GM19099 (cell line): ENCODE results near the gene TENT4A.

ENCODE experiments used
- POLR2A ChIP-seq: IDR thresholded peaks from 3 replicates; pipeline ENCODE4 v1.6.1; 2011; ENCODE audit warnings: low read depth; ENCODE audit not compliant: insufficient read length; ENCODE audit errors: extremely low read depth

The TENT4A gene

DNA sequence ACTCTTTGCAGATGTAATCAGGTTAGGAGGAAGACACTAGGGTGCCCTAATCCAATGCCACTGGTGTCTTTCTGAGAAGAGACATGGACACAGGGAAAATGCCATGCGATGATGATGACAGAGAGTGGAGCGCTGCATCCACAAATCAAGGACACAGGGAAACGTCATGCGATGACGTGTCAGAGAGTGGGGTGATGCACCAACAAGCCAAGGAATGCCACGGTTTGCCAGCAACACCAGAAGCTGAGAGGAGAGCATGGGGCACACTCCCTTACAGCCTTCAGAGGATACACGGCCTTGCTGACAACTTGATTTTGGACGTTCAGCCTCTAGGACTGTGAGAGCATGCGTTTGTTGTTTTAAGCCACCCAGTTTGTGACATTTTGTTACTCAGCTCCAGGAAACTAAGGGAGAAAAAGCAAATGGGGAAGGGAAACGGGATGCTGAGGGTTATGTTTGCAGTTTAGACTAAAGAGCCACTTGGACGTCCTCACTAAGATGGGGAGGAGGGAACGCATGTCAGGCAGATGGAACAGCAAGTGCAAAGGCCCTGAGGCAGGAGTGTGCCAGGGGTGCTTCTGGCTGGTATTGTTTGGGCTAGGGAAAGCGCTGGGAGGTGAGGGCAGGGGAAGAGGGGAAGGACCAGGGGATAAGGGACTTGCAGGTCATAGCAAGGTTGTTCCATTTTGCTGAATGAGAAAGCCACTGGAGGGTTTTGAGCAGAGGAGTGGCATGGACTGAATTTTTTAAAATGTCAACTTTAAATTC is 2.5 kb upstream of the TENT4A start:
- TF ChIP-seq POLR2A = no peak

DNA sequence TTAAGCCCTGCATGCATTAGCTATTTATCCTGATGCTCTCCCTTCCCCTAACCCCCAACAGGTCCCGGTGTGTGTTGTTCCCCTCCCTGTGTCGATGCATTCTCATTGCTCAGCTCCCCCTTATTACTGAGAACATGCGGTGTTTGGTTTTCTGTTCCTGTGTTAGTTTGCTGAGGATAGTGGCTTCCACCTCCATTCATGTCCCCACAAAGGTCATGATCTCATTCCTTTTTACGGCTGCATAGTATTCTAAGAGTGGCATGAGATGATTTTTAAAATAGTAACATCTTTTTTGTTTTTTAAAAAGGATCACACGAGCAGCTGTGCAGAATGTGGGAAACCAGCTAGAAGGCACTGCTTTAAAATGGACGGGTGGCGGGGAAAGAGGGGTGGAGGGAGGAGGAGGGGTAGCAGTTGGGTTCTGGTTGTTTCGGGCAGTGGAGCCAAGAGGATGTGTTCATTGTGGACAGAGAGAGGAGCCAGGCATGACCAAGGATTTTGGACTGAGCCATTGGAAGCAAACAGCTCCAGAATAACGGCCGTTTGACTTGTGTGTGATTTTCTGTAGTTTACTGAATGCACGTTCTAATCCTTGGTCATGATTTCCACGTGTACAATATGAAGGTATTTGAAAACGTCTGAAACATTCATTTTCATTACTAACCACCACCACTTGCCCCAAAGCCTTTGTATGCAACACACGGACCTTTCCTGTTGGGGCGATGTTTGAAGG is 1.7 kb upstream of the TENT4A start:
- TF ChIP-seq POLR2A = no peak

DNA sequence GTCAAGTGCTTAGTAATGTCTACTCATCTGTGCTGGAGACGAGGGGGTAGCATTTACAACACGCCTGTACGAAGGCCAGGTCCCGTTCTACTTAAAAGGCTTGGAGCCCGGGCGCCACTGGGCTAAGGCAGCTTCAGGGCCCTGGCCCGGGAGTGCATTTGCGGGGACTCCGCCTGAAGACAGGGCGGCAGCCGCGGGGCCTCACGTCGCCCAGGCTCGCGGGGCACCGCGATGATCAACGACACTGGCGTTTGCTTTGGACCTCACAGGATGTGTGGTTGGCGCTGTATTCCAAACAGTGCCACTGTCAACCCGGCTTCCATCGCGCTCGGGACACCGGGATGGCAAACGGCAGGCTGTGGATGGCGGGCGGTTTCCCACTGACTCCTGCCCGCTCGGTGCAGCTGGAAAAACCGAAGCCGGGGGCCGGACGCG is 1.1 kb upstream of the TENT4A start:
- TF ChIP-seq POLR2A = no peak

DNA sequence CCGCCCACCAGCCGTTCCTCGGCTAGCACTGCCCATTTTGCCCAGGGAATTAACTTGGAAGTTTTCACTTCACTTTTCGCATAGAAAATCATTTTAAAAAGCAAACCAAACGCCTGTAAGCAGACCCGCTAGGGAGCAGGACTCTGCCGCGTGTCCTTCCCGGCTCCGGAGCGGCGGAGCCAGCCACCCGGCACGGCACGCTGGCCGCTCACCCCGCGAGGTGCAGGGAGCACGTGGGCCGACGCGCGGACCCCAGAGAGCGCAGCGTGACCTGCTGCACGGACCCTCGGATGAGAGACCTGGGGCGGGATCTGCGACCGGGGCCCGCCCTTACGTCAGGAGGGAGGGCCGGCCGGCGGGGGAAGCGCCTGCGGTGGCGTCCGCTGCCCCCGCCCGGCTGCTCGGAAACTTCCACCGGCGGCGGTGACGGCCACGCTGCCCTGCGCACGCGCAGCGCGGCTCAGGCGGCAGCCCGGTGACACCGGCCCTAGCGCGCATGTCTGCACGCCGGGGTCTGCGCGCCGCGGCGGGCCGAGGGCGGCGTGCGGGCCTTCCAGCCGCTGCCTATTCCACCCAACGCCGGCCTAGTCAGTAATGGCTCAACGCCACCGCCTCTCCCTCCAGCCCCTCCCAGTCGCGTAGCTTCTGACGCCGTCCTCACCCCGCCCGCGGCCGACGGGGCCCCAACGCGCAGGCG is 507 bp upstream of the TENT4A start:
- peak; percentile 75 for TF ChIP-seq POLR2A

- no peak for TF ChIP-seq POLR2A
These were observed 1.2 kb downstream of the TENT4A start for GRCh38 chr5:6714226-6715041.

DNA sequence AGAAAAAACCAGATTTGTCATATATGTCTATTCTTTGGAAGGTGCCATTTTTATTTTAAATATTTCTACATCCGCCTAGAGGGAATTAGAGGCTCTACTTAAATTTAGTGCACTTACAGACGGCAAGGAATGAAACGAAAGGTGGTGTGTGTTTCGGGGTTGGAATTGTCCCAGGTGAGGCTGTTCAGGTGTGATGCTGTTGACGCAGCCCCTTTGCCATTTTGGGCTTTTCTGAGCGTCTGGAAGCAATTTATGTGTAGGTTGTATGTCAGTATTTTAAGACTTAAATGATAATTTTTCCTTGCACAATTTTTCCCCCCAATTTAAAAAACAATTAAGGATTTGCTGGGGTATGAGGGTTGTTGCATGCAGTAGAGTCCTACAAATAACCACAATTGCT is 2.0 kb downstream of the TENT4A start:
- no peak for TF ChIP-seq POLR2A

- TF ChIP-seq POLR2A = no peak
These were observed 2.8 kb downstream of the TENT4A start for GRCh38 chr5:6715758-6716628.

DNA sequence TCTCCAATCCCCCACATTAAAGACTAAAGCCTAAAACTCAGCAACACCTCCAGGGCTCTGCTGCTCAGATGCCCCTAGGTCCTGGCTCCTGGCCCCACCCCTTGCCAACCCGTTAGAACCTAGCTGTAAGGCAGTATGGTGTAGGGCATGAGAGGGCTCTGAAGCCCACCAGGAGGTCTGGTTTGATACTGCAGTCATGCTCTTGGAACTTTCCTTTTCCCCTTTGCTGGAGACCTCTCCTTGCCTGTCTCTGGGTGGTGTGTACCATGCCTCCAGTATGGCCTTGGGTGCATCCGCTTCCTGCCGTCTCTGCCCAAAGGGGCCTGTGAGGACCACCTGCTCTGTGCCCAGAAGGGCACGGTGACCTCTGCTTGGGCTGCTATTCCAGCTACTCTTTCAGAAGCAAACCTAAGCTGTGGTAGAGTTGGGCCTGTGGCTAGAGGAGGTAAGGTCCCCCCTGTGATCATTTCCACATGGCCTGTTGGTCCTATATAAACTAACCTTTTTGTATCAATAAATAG is 3.5 kb downstream of the TENT4A start:
- TF ChIP-seq POLR2A = no peak

GRCh38 chr5:6717247-6717646 is 4.0 kb downstream of the TENT4A start:
- no peak for TF ChIP-seq POLR2A

DNA sequence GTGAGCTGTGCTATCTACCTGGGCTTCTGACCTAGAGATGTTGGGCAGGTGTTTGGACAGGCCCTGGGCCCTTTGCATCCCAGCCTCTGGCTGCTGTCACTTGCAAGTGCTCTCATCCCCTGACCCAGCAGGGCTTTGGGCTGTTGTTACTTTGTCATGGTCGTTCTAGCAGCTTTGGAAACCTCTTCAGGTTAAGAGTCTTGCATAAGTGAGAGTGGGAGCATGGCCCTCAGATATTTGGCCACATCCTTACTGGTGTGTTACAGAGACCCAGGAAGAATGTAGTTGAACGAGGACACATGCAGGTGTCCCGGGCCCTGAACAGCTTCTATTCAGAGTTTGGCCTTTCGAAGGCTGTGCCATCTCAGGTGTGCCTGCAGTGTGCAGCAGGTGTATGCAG is 4.5 kb downstream of the TENT4A start:
- no peak for TF ChIP-seq POLR2A

GRCh38 chr5:6718161-6718681 is 5.0 kb downstream of the TENT4A start:
- no peak for TF ChIP-seq POLR2A

DNA sequence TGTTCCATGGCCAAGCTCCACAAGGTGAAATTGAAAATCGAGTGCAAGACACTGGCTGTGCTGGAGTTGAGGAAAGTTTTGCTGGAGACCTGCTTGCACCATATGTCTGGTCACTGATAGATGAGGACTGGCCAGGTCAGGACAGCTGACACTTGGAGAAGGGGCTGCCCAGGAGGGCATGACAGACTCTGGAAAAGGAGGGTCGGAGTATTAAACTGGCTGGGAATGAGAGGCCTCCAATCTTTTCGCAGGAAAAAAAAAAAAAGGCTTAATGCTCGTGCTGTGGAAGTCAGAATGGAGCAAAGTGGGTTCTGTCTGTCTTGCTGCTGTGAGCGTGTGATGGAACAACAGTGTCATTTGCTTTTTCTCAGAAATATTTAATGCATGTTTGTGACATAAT is 5.5 kb downstream of the TENT4A start:
- TF ChIP-seq POLR2A = no peak

GRCh38 chr5:6719417-6719816 is 6.2 kb downstream of the TENT4A start:
- no peak for TF ChIP-seq POLR2A
